C4-2B (cell line): ENCODE data around the gene RPS21.
"Not testable (repeated sequence)": the region's sequence is repeated elsewhere in the genome, so short reads cannot be mapped to it uniquely, and the experiment has no call there.

ENCODE experiments used
- H3K27ac ChIP-seq: fragments of 450-650 bp; 2 replicates; pipeline ENCODE4 v1.5.1; 2017
- CTCF ChIP-seq: fragments of 450-650 bp; conservative IDR thresholded peaks from 2 replicates; pipeline ENCODE4 v1.5.1; 2017; ENCODE audit warnings: mild to moderate bottlenecking
- ZFX ChIP-seq: fragments of 450-650 bp; IDR thresholded peaks from 2 replicates; pipeline ENCODE4 v1.6.1; 2017

RPS21 gene

DNA sequence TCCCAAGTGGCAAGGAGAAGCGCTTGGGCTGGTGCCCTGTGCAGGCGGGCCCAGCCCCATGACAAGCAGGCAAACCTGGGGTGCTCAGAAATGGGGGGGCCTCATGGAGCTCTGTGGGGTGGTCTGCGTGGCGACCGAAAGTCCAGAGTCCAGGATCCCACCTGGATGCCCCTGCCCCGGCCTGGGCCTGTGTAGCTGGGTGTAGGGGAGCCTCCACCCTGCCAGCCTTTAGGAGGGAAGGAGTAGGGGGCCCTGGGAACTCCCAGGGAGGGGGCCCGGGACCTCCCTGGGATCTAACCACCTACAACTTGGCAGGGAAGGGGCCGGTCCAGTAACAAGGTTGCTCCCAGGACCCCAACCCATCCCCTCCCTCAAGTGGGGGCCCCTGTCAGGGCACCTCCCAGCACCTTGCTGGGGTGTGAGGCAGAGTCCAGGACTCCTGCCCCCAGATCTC lies 15.3 kb upstream of the RPS21 start:
- no peak overlapping the region for H3K27ac ChIP-seq
- TF ChIP-seq ZFX (no peak), CTCF (no peak)

- H3K27ac ChIP-seq = no peak overlapping the region
- no peak for TF ChIP-seq ZFX
- TF ChIP-seq CTCF = no peak
Observed at GRCh38 chr20:62372042-62372993, 14.6 kb upstream of the RPS21 start.

DNA sequence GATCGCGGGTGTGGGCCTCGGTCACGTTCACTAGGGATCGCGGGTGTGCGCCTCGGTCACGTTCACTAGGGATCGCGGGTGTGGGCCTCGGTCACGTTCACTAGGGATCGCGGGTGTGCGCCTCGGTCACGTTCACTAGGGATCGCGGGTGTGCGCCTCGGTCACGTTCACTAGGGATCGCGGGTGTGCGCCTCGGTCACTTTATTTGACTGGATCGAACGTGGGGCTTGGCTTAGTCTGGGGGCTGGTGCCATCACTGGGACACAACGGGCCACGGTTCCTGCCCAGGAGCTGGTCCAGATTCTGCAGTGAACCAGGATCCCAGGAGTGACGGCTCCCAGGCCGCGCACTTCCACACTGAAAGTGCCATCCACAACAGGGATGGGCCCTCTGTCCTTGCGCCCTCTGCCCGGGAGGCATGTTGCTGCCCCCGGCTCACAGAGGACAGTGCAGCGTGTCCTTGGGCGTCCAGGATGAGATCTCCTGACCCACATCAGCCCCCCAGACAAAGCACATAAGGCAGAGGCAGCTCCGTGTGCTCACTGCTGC lies 13.2 kb upstream of the RPS21 start:
- H3K27ac ChIP-seq = not testable (repeated sequence)

DNA sequence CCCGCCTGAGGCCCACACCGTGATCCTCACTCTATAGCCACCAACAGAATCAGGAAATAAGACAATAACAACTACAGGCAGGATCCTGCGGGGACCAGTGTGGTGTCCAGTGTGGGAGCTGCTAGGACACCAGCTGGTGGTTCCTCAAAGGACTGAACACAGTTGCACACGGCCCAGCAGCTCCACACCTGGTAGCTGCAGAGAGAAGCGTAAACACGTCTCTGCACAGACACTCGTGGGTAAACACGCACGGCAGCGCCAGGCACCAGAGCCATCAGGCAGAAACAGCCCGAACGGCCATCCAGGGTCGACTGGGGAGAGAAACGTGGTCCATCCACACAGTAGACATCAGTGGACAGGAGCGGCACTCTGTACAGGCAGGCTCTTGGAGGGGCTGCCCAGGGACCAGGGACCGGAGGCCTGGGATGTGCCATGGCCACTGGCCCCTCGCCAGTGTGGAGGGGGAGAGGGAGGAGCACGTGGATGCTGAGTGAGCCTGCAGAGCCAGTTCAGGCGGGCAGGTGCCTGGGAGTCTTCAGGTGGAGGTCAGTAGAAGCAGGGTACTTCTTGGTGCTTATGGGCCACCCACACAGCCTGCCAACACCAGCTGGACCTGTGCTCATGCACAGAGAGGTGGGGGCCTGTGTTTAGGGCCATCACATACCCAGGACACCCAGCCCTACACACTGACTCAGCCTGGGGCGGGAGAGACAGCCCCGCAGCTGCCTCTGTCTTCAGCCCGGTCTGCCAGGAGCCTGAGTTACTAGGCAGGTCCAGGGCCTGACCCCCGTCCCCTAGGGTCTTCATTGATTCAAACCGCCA lies 12.4 kb upstream of the RPS21 start:
- TF ChIP-seq CTCF (no peak), ZFX (no peak)
- peak overlapping the region; percentile 3 for H3K27ac ChIP-seq

GRCh38 chr20:62376112-62377063 lies 10.5 kb upstream of the RPS21 start:
- H3K27ac ChIP-seq = no peak overlapping the region

GRCh38 chr20:62377064-62377461 lies 9.8 kb upstream of the RPS21 start:
- TF ChIP-seq ZFX = no peak
- TF ChIP-seq CTCF = no peak
- H3K27ac ChIP-seq = no peak overlapping the region

More at GRCh38 chr20:62376112-62377063, 10.5 kb upstream of the RPS21 start:
- TF ChIP-seq ZFX = no peak
- no peak for TF ChIP-seq CTCF
